HPDE6-E6E7 (cell line): ENCODE results near the gene PDE2A.

Experiments used
- DNase-seq: peaks from one replicate; pipeline ENCODE4 v3.0.0; 2011; ENCODE audit warnings: missing footprints; ENCODE audit errors: extremely low spot score

Gene PDE2A

GRCh38 chr11:72589802-72590761, 84.1 kb downstream of the PDE2A start:
- no peak for DNase-seq

- DNase-seq = no peak
Measured at GRCh38 chr11:72588421-72589410, 85.5 kb downstream of the PDE2A start.

GRCh38 chr11:72587696-72588095, 86.5 kb downstream of the PDE2A start:
- DNase-seq = no peak

GRCh38 chr11:72586321-72587090, 87.7 kb downstream of the PDE2A start:
- DNase-seq = no peak

- peak; percentile 64 for DNase-seq
Measured at GRCh38 chr11:72585762-72586311, 88.4 kb downstream of the PDE2A start.

- no peak for DNase-seq
Measured at GRCh38 chr11:72584939-72585597, 89.2 kb downstream of the PDE2A start.

- DNase-seq = no peak
Measured at GRCh38 chr11:72584293-72584938, 89.8 kb downstream of the PDE2A start.

- no peak for DNase-seq
Measured at GRCh38 chr11:72583616-72584292, 90.5 kb downstream of the PDE2A start.

GRCh38 chr11:72583177-72583553, 91.1 kb downstream of the PDE2A start:
- no peak for DNase-seq

- DNase-seq = no peak
Measured at GRCh38 chr11:72582206-72583176, 91.7 kb downstream of the PDE2A start.

GRCh38 chr11:72581067-72581466, 93.2 kb downstream of the PDE2A start:
- DNase-seq = no peak

- DNase-seq = no peak
Measured at GRCh38 chr11:72580642-72580950, 93.6 kb downstream of the PDE2A start.

- no peak for DNase-seq
Measured at GRCh38 chr11:72579816-72580641, 94.2 kb downstream of the PDE2A start.

GRCh38 chr11:72578991-72579815, 95.0 kb downstream of the PDE2A start:
- DNase-seq = no peak

- no peak for DNase-seq
Measured at GRCh38 chr11:72578566-72578965, 95.7 kb downstream of the PDE2A start.

GRCh38 chr11:72578051-72578450, 96.2 kb downstream of the PDE2A start:
- DNase-seq = no peak

GRCh38 chr11:72577271-72577721, 96.9 kb downstream of the PDE2A start:
- no peak for DNase-seq
